H1 (cell line): ENCODE data around the gene SKA3. TPM values are rescaled to one million over a fixed set of nuclear protein-coding genes. Genes with fewer than 3 reads are reported as not detected.

Experiments used
- CHD7 ChIP-seq: fragments of 300-600 bp; sonication (generic); IDR thresholded peaks from 2 replicates; pipeline ENCODE4 v1.7.1; 2012; ENCODE audit warnings: low read length, moderate library complexity, mild to moderate bottlenecking, inconsistent platforms; ENCODE audit not compliant: insufficient replicate concordance
- CTBP2 ChIP-seq: IDR thresholded peaks from 2 replicates; pipeline ENCODE4 v1.7.0; 2011; ENCODE audit warnings: borderline replicate concordance, mild to moderate bottlenecking, moderate library complexity, mixed read lengths, low read length; ENCODE audit not compliant: insufficient read depth, insufficient read length
- KDM1A ChIP-seq: fragments of 200-600, 300-600 bp; sonication (generic); IDR thresholded peaks from 2 replicates; pipeline ENCODE4 v1.7.1; 2016; ENCODE audit warnings: mild to moderate bottlenecking, low read length, borderline replicate concordance
- POU5F1 ChIP-seq: IDR thresholded peaks from 2 replicates; pipeline ENCODE4 v1.6.1; 2011; ENCODE audit warnings: low read depth, mild to moderate bottlenecking, low read length, moderate library complexity
- polyA plus RNA-seq, 7 experiments: library from polyadenylated mRNA; depleted of rRNA in 3 of 7; stranded (reverse) in 5 of 7; unstranded in 2 of 7; fragments of >200 nt in 5 of 7; fragments of 200-250 nt in 2 of 7; gene quantifications; 1 replicate in 5 of 7; 2 replicates in 1 of 7; 4 replicates in 1 of 7; pipeline versions ENCODE4 v1.2.1 to v1.2.3, GENCODE V29; 2011 to 2013; ENCODE audit warnings: missing spikeins in 2 of 7, mixed read lengths in 2 of 7
- total RNA-seq: library from RNA; stranded (reverse); fragmentation: NEBNext Ultra II Directional; extraction: Animal tissue kit (Norgen Biotek cat#: 25700); gene quantifications from 2 replicates; pipeline ENCODE4 v1.2.1, GENCODE V29; 2021

Gene SKA3
- total and polyA plus RNA-seq, 2 of the 8 experiments (the other 6 are each of a cell fraction or from before 2014, with no cell fraction given), result 32.3 to 63.7 TPM

GRCh38 chr13:21121616-21122015 lies 54.7 kb downstream of the SKA3 start (continued):
- TF ChIP-seq CHD7 (no peak), KDM1A (no peak), CTBP2 (no peak), POU5F1 (no peak)
